Measurements from ENCODE around the gene PHPT1. TPM values are rescaled to one million over a fixed set of nuclear protein-coding genes. Genes with fewer than 3 reads are reported as not detected.

Gene PHPT1
- total and polyA plus RNA-seq, 2 of the 13 experiments (the other 11 are each of a cell fraction or from before 2014, with no cell fraction given): 189 to 192 TPM

- TF ChIP-seq, protein P1, sequence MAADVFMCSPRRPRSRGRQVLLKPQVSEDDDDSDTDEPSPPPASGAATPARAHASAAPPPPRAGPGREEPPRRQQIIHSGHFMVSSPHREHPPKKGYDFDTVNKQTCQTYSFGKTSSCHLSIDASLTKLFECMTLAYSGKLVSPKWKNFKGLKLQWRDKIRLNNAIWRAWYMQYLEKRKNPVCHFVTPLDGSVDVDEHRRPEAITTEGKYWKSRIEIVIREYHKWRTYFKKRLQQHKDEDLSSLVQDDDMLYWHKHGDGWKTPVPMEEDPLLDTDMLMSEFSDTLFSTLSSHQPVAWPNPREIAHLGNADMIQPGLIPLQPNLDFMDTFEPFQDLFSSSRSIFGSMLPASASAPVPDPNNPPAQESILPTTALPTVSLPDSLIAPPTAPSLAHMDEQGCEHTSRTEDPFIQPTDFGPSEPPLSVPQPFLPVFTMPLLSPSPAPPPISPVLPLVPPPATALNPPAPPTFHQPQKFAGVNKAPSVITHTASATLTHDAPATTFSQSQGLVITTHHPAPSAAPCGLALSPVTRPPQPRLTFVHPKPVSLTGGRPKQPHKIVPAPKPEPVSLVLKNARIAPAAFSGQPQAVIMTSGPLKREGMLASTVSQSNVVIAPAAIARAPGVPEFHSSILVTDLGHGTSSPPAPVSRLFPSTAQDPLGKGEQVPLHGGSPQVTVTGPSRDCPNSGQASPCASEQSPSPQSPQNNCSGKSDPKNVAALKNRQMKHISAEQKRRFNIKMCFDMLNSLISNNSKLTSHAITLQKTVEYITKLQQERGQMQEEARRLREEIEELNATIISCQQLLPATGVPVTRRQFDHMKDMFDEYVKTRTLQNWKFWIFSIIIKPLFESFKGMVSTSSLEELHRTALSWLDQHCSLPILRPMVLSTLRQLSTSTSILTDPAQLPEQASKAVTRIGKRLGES (CRISPR knock-in tag; IDR thresholded peaks at IDR 0.05; ENCODE audit: borderline replicate concordance): peak; percentile 44; the same call in 1 of the 2 replicates
- TF ChIP-seq ZNF562 (CRISPR knock-in tag; IDR thresholded peaks at IDR 0.05; ENCODE audit: borderline replicate concordance): no peak
- TF ChIP-seq CHD2 (IDR thresholded peaks at IDR 0.05; ENCODE audit: low read depth, low read length): no peak
- TF ChIP-seq RORA (CRISPR knock-in tag; IDR thresholded peaks at IDR 0.05): no peak
- 0 out of 2 replicates have a peak, but pooled peaks have one; percentile 52 for TF ChIP-seq ZNF296 (CRISPR knock-in tag; conservative IDR thresholded peaks at IDR 0.05)
- TF ChIP-seq RELA (CRISPR knock-in tag; IDR thresholded peaks at IDR 0.05): no peak
- peak; percentile 83 for TF ChIP-seq ZNF44 (CRISPR knock-in tag; IDR thresholded peaks at IDR 0.05)
- TF ChIP-seq ARNTL (CRISPR knock-in tag; IDR thresholded peaks at IDR 0.05): 0 out of 2 replicates have a peak, but pooled peaks have one; percentile 25
- TF ChIP-seq YEATS4 (CRISPR knock-in tag; IDR thresholded peaks at IDR 0.05; ENCODE audit: borderline replicate concordance): 0 out of 2 replicates have a peak, but pooled peaks have one; percentile 24
- no peak for TF ChIP-seq MYNN (CRISPR knock-in tag; IDR thresholded peaks at IDR 0.05; ENCODE audit: low read depth)
- TF ChIP-seq SOX13 (IDR thresholded peaks at IDR 0.05): no peak
- no peak for TF ChIP-seq SOX13 (CRISPR knock-in tag; conservative IDR thresholded peaks at IDR 0.05 in 1 of 2, IDR thresholded peaks at IDR 0.05 in 1 of 2)
- TF ChIP-seq REXO4 (CRISPR knock-in tag; IDR thresholded peaks at IDR 0.05; ENCODE audit: borderline replicate concordance): no peak
- peak; percentile 72; the same call in 1 of the 2 replicates for TF ChIP-seq RXRA (CRISPR knock-in tag; IDR thresholded peaks at IDR 0.05)
- TF ChIP-seq AGO1 (IDR thresholded peaks at IDR 0.05; ENCODE audit: low read depth, low read length, poor library complexity, severe bottlenecking): peak; percentile 45
- no peak for TF ChIP-seq MIXL1 (CRISPR knock-in tag; IDR thresholded peaks at IDR 0.05)
- peak; percentile 78; the same call in 1 of the 2 replicates for TF ChIP-seq KDM3A (CRISPR knock-in tag; IDR thresholded peaks at IDR 0.05; ENCODE audit: low read depth)
- TF ChIP-seq ZNF883 (CRISPR knock-in tag; IDR thresholded peaks at IDR 0.05; ENCODE audit: not compliant biosample characterization): peak; percentile 69
- TF ChIP-seq TCF7L2 (IDR thresholded peaks at IDR 0.05; ENCODE audit: low read depth, low read length): no peak
- no peak for TF ChIP-seq ATF4 (CRISPR knock-in tag; IDR thresholded peaks at IDR 0.05)
- TF ChIP-seq ZNF672 (CRISPR knock-in tag; IDR thresholded peaks at IDR 0.05): no peak
- TF ChIP-seq ZZZ3 (CRISPR knock-in tag; IDR thresholded peaks at IDR 0.05; ENCODE audit: borderline replicate concordance): no peak
- no peak for TF ChIP-seq CENPX (CRISPR knock-in tag; IDR thresholded peaks at IDR 0.05)
- TF ChIP-seq HOXD1 (CRISPR knock-in tag; IDR thresholded peaks at IDR 0.05): peak; percentile 54; the same call in 1 of the 2 replicates
Measured at GRCh38 chr9:136886610-136887597, 37.7 kb downstream of the PHPT1 start (continued).

Measured in HepG2 (cell line).